Measurements from ENCODE around the gene ATP6V0C. TPM values are rescaled to one million over a fixed set of nuclear protein-coding genes. Genes with fewer than 3 reads are reported as not detected.

Gene ATP6V0C
- total and polyA plus RNA-seq, 2 of the 13 experiments (the other 11 are each of a cell fraction or from before 2014, with no cell fraction given) = 10.4 to 20.1 TPM

- intact Hi-C loops (cut with micrococcal nuclease; ENCODE audit: unreplicated experiment) (no loop called here), in situ Hi-C loops (cut with HindIII; ENCODE audit: extremely low pct_ligation_motif_present, low pct_unique_long_range_greater_than_20kb) (no loop called here)
- peak; percentile 50 for ATAC-seq
- Histone ChIP-seq H3K4me2 (ENCODE audit: low read depth, low read length) (peak overlapping the region; percentile 84), H3K27me3 (ENCODE audit: control insufficient read depth in 1 of 2, insufficient read depth in 2 of 2, low read length in 2 of 2) (no peaks in the 10 kb centered on the region), H3K36me3 (replicated peaks in 1 of 2; ENCODE audit: control insufficient read depth in 1 of 2, insufficient read depth in 2 of 2, low read length in 2 of 2) (peaks cover 0 to 4% of the 10 kb centered on the region in 2 experiments; a peak in 1 of 5 replicates), H3K79me2 (ENCODE audit: insufficient read depth, low read length) (peaks cover 43% of the 10 kb centered on the region), H3K27ac (ENCODE audit: extremely low read length, insufficient read depth, low read length) (peak overlapping the region; percentile 72), H4K20me1 (ENCODE audit: insufficient read depth, low read length) (peaks cover 31% of the 10 kb centered on the region), H3K4me3 (replicated peaks in 1 of 3; ENCODE audit: insufficient read depth in 1 of 3, low read depth in 2 of 3, low read length in 3 of 3) (peak overlapping the region; percentile 15 to 59 (median 35); a peak in 4 of 6 replicates), H2AFZ (ENCODE audit: low read length) (no peak overlapping the region), H3K9ac (ENCODE audit: insufficient read depth, low read depth, low read length) (peak overlapping the region; percentile 58), H3K4me1 (ENCODE audit: insufficient read depth, low read length) (peaks cover 56% of the 10 kb centered on the region), H3K9me3 (ENCODE audit: low read length) (no peaks in the 10 kb centered on the region)
- ChIA-PET CTCF (ENCODE audit: low intra/inter-chr PET ratio, low total read pairs) (no interaction called here), POLR2A (interaction anchor here (0.9 to 1.6 kb wide), 4 partner anchors 9 to 329 kb away, joined by 4 to 9 read pairs (median 5); partner anchors contain the start of genes TBC1D24, TEDC2 and TRAF7)
- DNase-seq (ENCODE audit: low spot score) = no peak
- BruUV-seq (replicated peaks) = no TSS peak
- no peak for FAIRE-seq
- WGBS (ENCODE audit: low lambda C conversion rate) = 59% methylated on average over 11 of the region's 16 CpGs
- TF ChIP-seq GLI4 (CRISPR knock-in tag; IDR thresholded peaks at IDR 0.05; ENCODE audit: borderline replicate concordance) = no peak
- TF ChIP-seq ZGPAT (CRISPR knock-in tag; IDR thresholded peaks at IDR 0.05) = no peak
- 0 out of 2 replicates have a peak, but pooled peaks have one; percentile 3 for TF ChIP-seq ZNF280D (CRISPR knock-in tag; IDR thresholded peaks at IDR 0.05)
- TF ChIP-seq ZNF451 (CRISPR knock-in tag; IDR thresholded peaks at IDR 0.05) = 0 out of 2 replicates have a peak, but pooled peaks have one; percentile 46
- no peak for TF ChIP-seq ZEB1 (IDR thresholded peaks at IDR 0.05; ENCODE audit: insufficient replicate concordance, low read depth)
- no peak for TF ChIP-seq SRSF4 (IDR thresholded peaks at IDR 0.05; ENCODE audit: low read depth, low read length, poor library complexity, severe bottlenecking)
- TF ChIP-seq CSRNP1 (CRISPR knock-in tag; IDR thresholded peaks at IDR 0.05) = no peak
- TF ChIP-seq ZSCAN12 (CRISPR knock-in tag; IDR thresholded peaks at IDR 0.05) = no peak
- no peak for TF ChIP-seq ZNF768 (CRISPR knock-in tag; IDR thresholded peaks at IDR 0.05)
- no peak for TF ChIP-seq ZNF724P (CRISPR knock-in tag; IDR thresholded peaks at IDR 0.05; ENCODE audit: borderline replicate concordance)
- 0 out of 2 replicates have a peak, but pooled peaks have one; percentile 27 for TF ChIP-seq SSRP1 (CRISPR knock-in tag; IDR thresholded peaks at IDR 0.05)
- TF ChIP-seq CREB3 (CRISPR knock-in tag; IDR thresholded peaks at IDR 0.05) = no peak
- 0 out of 2 replicates have a peak, but pooled peaks have one; percentile 17 for TF ChIP-seq ZNF431 (CRISPR knock-in tag; IDR thresholded peaks at IDR 0.05; ENCODE audit: borderline replicate concordance, low read depth)
- no peak for TF ChIP-seq CEBPG (CRISPR knock-in tag; IDR thresholded peaks at IDR 0.05)
- TF ChIP-seq ZFY (CRISPR knock-in tag; IDR thresholded peaks at IDR 0.05) = peak; percentile 47; the same call in 1 of the 2 replicates
- 0 out of 2 replicates have a peak, but pooled peaks have one; percentile 25 for TF ChIP-seq ZNF546 (CRISPR knock-in tag; conservative IDR thresholded peaks at IDR 0.05)
Measured at GRCh38 chr16:2483939-2484897, 29.5 kb upstream of the ATP6V0C start.
